Keratinocyte (primary cell): ENCODE measurements around the gene TICRR. TPM values are rescaled to one million over a fixed set of nuclear protein-coding genes. Genes with fewer than 3 reads are reported as not detected.

Experiments used
- DNase-seq: peaks from one replicate; pipeline ENCODE4 v3.0.0-alpha.2; 2011; ENCODE audit warnings: low read depth, missing footprints, low spot score
- FAIRE-seq: peaks from 2 replicates; lab custom pipeline; 2011; peaks lifted over from hg19 to GRCh38; lab: Jason Lieb, UNC
- H2AFZ ChIP-seq: 2 replicates; pipeline ENCODE4 v1.6.0; 2012; ENCODE audit warnings: low read length, control low read depth, inconsistent platforms; ENCODE audit not compliant: control insufficient read depth
- H3K27ac ChIP-seq: 2 replicates; pipeline ENCODE4 v1.5.1; 2011; ENCODE audit warnings: low read length; ENCODE audit not compliant: control insufficient read depth, insufficient read depth
- H3K27me3 ChIP-seq: 3 replicates; pipeline ENCODE4 v1.6.0; 2011; ENCODE audit warnings: low read length; ENCODE audit not compliant: control insufficient read depth, insufficient read depth; ENCODE audit errors: extremely low read depth
- H3K36me3 ChIP-seq, 2 experiments: 2 replicates in 1 of 2; 3 replicates in 1 of 2; pipeline ENCODE4 v1.5.1; 2011; ENCODE audit warnings: low read length in 2 of 2, mild to moderate bottlenecking in 1 of 2; ENCODE audit not compliant: control insufficient read depth in 2 of 2, insufficient read depth in 2 of 2; ENCODE audit errors: extremely low read depth in 1 of 2
- H3K4me1 ChIP-seq: 3 replicates; pipeline ENCODE4 v1.5.1; 2011; ENCODE audit warnings: low read length; ENCODE audit not compliant: control insufficient read depth, insufficient read depth; ENCODE audit errors: extremely low read depth
- H3K4me2 ChIP-seq: 3 replicates; pipeline ENCODE4 v1.6.0; 2011; ENCODE audit warnings: low read depth, low read length; ENCODE audit not compliant: control insufficient read depth, insufficient read depth; ENCODE audit errors: extremely low read depth
- H3K4me3 ChIP-seq, 3 experiments: fragments of 200-600 bp in 1 of 3; sonication (generic) in 1 of 3; 2 replicates in 2 of 3; 3 replicates in 1 of 3; pipeline ENCODE4 v1.5.1; 2011 to 2016; ENCODE audit warnings: low read length in 3 of 3, mild to moderate bottlenecking in 3 of 3, control low read depth in 2 of 3, inconsistent platforms in 1 of 3, low read depth in 1 of 3, mixed read lengths in 1 of 3, mixed run types in 1 of 3, moderate library complexity in 1 of 3; ENCODE audit not compliant: control insufficient read depth in 2 of 3, insufficient read depth in 2 of 3; ENCODE audit errors: extremely low read depth in 1 of 3
- H3K79me2 ChIP-seq: 2 replicates; pipeline ENCODE4 v1.6.0; 2012; ENCODE audit warnings: low read length; ENCODE audit not compliant: control insufficient read depth, insufficient read depth
- H3K9ac ChIP-seq: 3 replicates; pipeline ENCODE4 v1.6.0; 2011; ENCODE audit warnings: low read length; ENCODE audit not compliant: control insufficient read depth, insufficient read depth; ENCODE audit errors: extremely low read depth
- H3K9me1 ChIP-seq: 3 replicates; pipeline ENCODE4 v1.6.0; 2011; ENCODE audit warnings: low read length; ENCODE audit not compliant: control insufficient read depth, insufficient read depth; ENCODE audit errors: extremely low read depth
- H3K9me3 ChIP-seq: 2 replicates; pipeline ENCODE4 v1.5.1; 2012; ENCODE audit warnings: low read depth, low read length; ENCODE audit not compliant: control insufficient read depth
- H4K20me1 ChIP-seq: 3 replicates; pipeline ENCODE4 v1.6.0; 2011; ENCODE audit warnings: low read length; ENCODE audit not compliant: control insufficient read depth, insufficient read depth; ENCODE audit errors: extremely low read depth
- EZH2 ChIP-seq: IDR thresholded peaks from one replicate; pipeline ENCODE4 v1.6.1; 2012; ENCODE audit warnings: inconsistent platforms, mild to moderate bottlenecking, low read length, moderate library complexity
- dilution Hi-C: fragments of 300-500 bp; cut with MboI; formaldehyde crosslinking; loops from one replicate; pipeline ENCODE4 v1.7.0; 2020; ENCODE audit warnings: low sequenced_read_pairs; ENCODE audit not compliant: extremely low pct_ligation_motif_present
- polyA plus RNA-seq, 5 experiments: library from polyadenylated mRNA; depleted of rRNA in 3 of 5; stranded (reverse) in 3 of 5; stranded (forward) in 1 of 5; unstranded in 1 of 5; fragments of >200 nt; gene quantifications; 1 replicate in 1 of 5; 2 replicates in 3 of 5; 3 replicates in 1 of 5; pipeline versions ENCODE4 v1.2.1 to v1.2.3, GENCODE V29; 2011 to 2012; ENCODE audit warnings: missing spikeins in 2 of 5, low read depth in 1 of 5, low replicate concordance in 1 of 5
- TF ChIP-seq, protein P1 (sequence below), 3 experiments: IDR thresholded peaks in 1 of 3; conservative IDR thresholded peaks in 1 of 3; optimal IDR thresholded peaks in 1 of 3; 2 replicates in 2 of 3; 3 replicates in 1 of 3; pipeline versions ENCODE3 to v1.5.1; 2011; ENCODE audit warnings: low read length in 3 of 3, mild to moderate bottlenecking in 3 of 3, moderate library complexity in 2 of 3, control low read depth in 1 of 3, inconsistent platforms in 1 of 3; ENCODE audit not compliant: insufficient read depth in 2 of 3; ENCODE audit errors: extremely low read depth in 1 of 3

TICRR gene
- polyA plus RNA-seq, 1 donor (not counting 4 experiments of a cell fraction or from before 2014, with no cell fraction given) = 2.9 TPM

DNA sequence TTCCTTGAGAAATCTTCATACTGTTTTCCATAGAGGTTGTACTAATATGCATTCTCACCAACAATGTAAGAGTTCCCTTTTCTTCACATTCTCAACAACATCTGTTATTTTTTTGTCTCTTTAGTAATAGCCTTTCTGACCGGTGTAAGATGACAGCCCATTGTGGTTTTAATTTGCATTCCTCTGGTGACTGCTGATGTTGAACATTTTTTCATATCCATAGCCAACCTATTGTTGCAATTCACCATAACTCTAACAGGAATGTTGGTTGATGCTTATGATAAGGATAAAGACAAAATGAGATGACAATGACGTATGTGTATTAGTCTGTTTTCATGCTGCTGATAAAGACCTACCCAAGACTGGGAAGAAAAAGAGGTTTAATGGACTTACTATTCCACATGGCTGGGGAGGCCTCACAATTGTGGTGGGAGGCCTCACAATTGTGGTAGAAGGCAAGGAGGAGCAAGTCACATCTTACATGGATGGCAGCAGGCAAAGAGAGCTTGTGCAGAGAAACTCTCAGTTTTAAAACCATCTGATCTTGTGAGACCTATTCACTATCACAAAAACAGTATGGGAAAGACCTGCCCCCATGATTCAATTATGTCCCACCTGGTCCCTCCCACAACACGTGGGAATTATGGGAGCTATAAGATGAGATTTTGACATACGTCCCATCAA lies 41.3 kb upstream of the TICRR start:
- no peak overlapping the region for H2AFZ ChIP-seq
- DNase-seq (no peak), FAIRE-seq (no peak)
- no peak overlapping the region for H3K4me2 ChIP-seq
- H3K27ac ChIP-seq = no peak overlapping the region
- H3K4me1 ChIP-seq = peaks cover 7% of the 10 kb centered on the region
- no peaks in the 10 kb centered on the region for H4K20me1 ChIP-seq
- dilution Hi-C loops = no loop called here
- H3K27me3 ChIP-seq = no peaks in the 10 kb centered on the region
- no peak for TF ChIP-seq EZH2
- TF ChIP-seq, protein P1, sequence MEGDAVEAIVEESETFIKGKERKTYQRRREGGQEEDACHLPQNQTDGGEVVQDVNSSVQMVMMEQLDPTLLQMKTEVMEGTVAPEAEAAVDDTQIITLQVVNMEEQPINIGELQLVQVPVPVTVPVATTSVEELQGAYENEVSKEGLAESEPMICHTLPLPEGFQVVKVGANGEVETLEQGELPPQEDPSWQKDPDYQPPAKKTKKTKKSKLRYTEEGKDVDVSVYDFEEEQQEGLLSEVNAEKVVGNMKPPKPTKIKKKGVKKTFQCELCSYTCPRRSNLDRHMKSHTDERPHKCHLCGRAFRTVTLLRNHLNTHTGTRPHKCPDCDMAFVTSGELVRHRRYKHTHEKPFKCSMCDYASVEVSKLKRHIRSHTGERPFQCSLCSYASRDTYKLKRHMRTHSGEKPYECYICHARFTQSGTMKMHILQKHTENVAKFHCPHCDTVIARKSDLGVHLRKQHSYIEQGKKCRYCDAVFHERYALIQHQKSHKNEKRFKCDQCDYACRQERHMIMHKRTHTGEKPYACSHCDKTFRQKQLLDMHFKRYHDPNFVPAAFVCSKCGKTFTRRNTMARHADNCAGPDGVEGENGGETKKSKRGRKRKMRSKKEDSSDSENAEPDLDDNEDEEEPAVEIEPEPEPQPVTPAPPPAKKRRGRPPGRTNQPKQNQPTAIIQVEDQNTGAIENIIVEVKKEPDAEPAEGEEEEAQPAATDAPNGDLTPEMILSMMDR (optimal IDR thresholded peaks at IDR 0.05 in 1 of 3, IDR thresholded peaks at IDR 0.05 in 1 of 3, conservative IDR thresholded peaks at IDR 0.05 in 1 of 3; ENCODE audit: extremely low read depth in 1 of 3, insufficient read depth in 2 of 3, low read length in 3 of 3) = no peak
- no peak overlapping the region for H3K4me3 ChIP-seq
- peaks cover 2% of the 10 kb centered on the region for H3K9me1 ChIP-seq
- H3K79me2 ChIP-seq = no peaks in the 10 kb centered on the region
- H3K36me3 ChIP-seq = no peaks in the 10 kb centered on the region
- H3K9ac ChIP-seq = no peak overlapping the region
- H3K9me3 ChIP-seq = no peaks in the 10 kb centered on the region

DNA sequence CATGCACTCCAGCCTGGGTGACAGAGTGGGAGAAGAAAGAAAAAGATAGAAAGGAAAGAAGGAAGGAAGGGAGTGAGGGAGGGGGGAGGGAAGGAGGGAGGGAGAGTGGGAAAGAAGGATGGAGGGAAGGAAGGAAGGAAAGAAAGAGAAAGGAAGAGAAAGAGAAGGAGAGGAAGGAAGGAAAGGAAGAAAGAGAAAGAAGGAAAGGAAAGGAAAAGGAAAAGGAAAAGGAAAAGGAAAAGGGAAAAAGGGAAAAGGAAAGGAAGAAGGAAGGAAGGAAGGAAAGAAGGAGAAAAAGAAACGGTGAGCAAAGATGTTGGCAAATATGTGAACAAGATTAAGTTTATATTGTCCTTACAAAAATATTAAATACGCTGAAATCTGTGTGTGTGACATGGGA lies 36.2 kb upstream of the TICRR start:
- no peaks in the 10 kb centered on the region for H3K79me2 ChIP-seq
- no peaks in the 10 kb centered on the region for H4K20me1 ChIP-seq
- no peak overlapping the region for H3K9ac ChIP-seq
- no peaks in the 10 kb centered on the region for H3K9me3 ChIP-seq
- DNase-seq = no peak
- no peaks in the 10 kb centered on the region for H3K27me3 ChIP-seq
- H3K9me1 ChIP-seq = no peaks in the 10 kb centered on the region
- no peak overlapping the region for H3K4me2 ChIP-seq
- no peak overlapping the region for H3K27ac ChIP-seq
- no peaks in the 10 kb centered on the region for H3K4me1 ChIP-seq
- H3K4me3 ChIP-seq = no peak overlapping the region
- TF ChIP-seq, protein P1 (optimal IDR thresholded peaks at IDR 0.05 in 1 of 3, IDR thresholded peaks at IDR 0.05 in 1 of 3, conservative IDR thresholded peaks at IDR 0.05 in 1 of 3; ENCODE audit: extremely low read depth in 1 of 3, insufficient read depth in 2 of 3, low read length in 3 of 3) = no peak
- TF ChIP-seq EZH2 = no peak
- dilution Hi-C loops = no loop called here
- no peak overlapping the region for H2AFZ ChIP-seq
- no peak for FAIRE-seq
- H3K36me3 ChIP-seq = no peaks in the 10 kb centered on the region
